CD14-positive monocyte (primary cell): ENCODE results near the gene LRRC38. TPM values are rescaled to one million over a fixed set of nuclear protein-coding genes. Genes with fewer than 3 reads are reported as not detected.

Source experiments
- DNase-seq, 3 donors: peaks; one replicate each; pipeline ENCODE4 v3.0.0-alpha.2; 2011 to 2022
- H2AFZ ChIP-seq: 2 replicates; pipeline ENCODE4 v1.6.0; 2012; ENCODE audit warnings: mild to moderate bottlenecking, low read depth, low read length, inconsistent platforms; ENCODE audit not compliant: insufficient read depth, poor library complexity, severe bottlenecking
- H3K27ac ChIP-seq, 2 donors: 1 replicate in 1 of 2; 2 replicates in 1 of 2; pipeline ENCODE4 v1.5.1; 2012 to 2013; ENCODE audit warnings: low read length in 2 of 2, control low read depth in 1 of 2, inconsistent platforms in 1 of 2, low read depth in 1 of 2, mild to moderate bottlenecking in 1 of 2
- H3K27me3 ChIP-seq, 2 donors: one replicate each; pipeline versions ENCODE4 v1.6.0 to v1.6.1; 2011 to 2013; ENCODE audit warnings: low read length in 2 of 2; ENCODE audit not compliant: control insufficient read depth in 2 of 2, insufficient read depth in 2 of 2
- H3K36me3 ChIP-seq, 2 donors: replicated peaks in 1 of 2; 1 replicate in 1 of 2; 2 replicates in 1 of 2; pipeline versions ENCODE4 v1.5.1 to v1.6.1; 2012 to 2013; ENCODE audit warnings: low read length in 2 of 2, control low read depth in 1 of 2, inconsistent platforms in 1 of 2, mild to moderate bottlenecking in 1 of 2; ENCODE audit not compliant: insufficient read depth in 2 of 2, control insufficient read depth in 1 of 2
- H3K4me1 ChIP-seq, 2 donors: 1 replicate in 1 of 2; 2 replicates in 1 of 2; pipeline versions ENCODE4 v1.5.1 to v1.6.1; 2012 to 2013; ENCODE audit warnings: low read length in 2 of 2, control low read depth in 1 of 2, inconsistent platforms in 1 of 2, mild to moderate bottlenecking in 1 of 2, moderate library complexity in 1 of 2; ENCODE audit not compliant: insufficient read depth in 2 of 2, control insufficient read depth in 1 of 2
- H3K4me2 ChIP-seq: replicated peaks from 2 replicates; pipeline ENCODE3; 2012; ENCODE audit warnings: low read length, moderate library complexity, mild to moderate bottlenecking; ENCODE audit not compliant: poor library complexity, severe bottlenecking; ENCODE audit errors: extremely low read depth
- H3K4me3 ChIP-seq, 3 experiments: fragments of 200-600 bp in 1 of 3; sonication (generic) in 1 of 3; replicated peaks in 1 of 3; 1 replicate in 2 of 3; 2 replicates in 1 of 3; pipeline ENCODE4 v1.5.1; 2011 to 2013; ENCODE audit warnings: low read length in 3 of 3, mild to moderate bottlenecking in 3 of 3, control low read depth in 2 of 3, low read depth in 2 of 3, inconsistent platforms in 1 of 3, moderate library complexity in 1 of 3
- H3K79me2 ChIP-seq: 2 replicates; pipeline ENCODE4 v1.6.0; 2012; ENCODE audit warnings: mild to moderate bottlenecking, control low read depth, inconsistent platforms, low read length, moderate library complexity; ENCODE audit not compliant: insufficient read depth
- H3K9ac ChIP-seq: 2 replicates; pipeline ENCODE4 v1.6.0; 2017; ENCODE audit warnings: low read length, mild to moderate bottlenecking; ENCODE audit not compliant: insufficient read depth, poor library complexity, severe bottlenecking
- H3K9me3 ChIP-seq, 2 donors: replicated peaks in 1 of 2; 1 replicate in 1 of 2; 2 replicates in 1 of 2; pipeline versions ENCODE4 v1.5.1 to v1.6.1; 2012 to 2013; ENCODE audit warnings: low read length in 2 of 2, control low read depth in 1 of 2; ENCODE audit not compliant: control insufficient read depth in 1 of 2, insufficient read depth in 1 of 2
- H4K20me1 ChIP-seq: 2 replicates; pipeline ENCODE4 v1.6.0; 2012; ENCODE audit warnings: mild to moderate bottlenecking, low read length, control low read depth, moderate library complexity; ENCODE audit not compliant: insufficient read depth
- H3K27ac Mint-ChIP-seq, 7 donors: one replicate each; pipeline ENCODE4 v1.8.0; 2020; ENCODE audit warnings: mild to moderate bottlenecking in 7 of 7, mixed read lengths in 7 of 7, moderate library complexity in 6 of 7, inconsistent platforms in 2 of 7
- H3K27me3 Mint-ChIP-seq, 3 donors: one replicate each; pipeline ENCODE4 v1.8.0; 2021 to 2022; ENCODE audit warnings: low read depth in 3 of 3, mild to moderate bottlenecking in 3 of 3, mixed read lengths in 3 of 3, moderate library complexity in 3 of 3, inconsistent platforms in 1 of 3
- H3K36me3 Mint-ChIP-seq, 2 donors: one replicate each; pipeline ENCODE4 v1.8.0; 2020; ENCODE audit warnings: mixed read lengths in 2 of 2, inconsistent platforms in 1 of 2, mild to moderate bottlenecking in 1 of 2
- H3K4me1 Mint-ChIP-seq: one replicate; pipeline ENCODE4 v1.8.0; 2020; ENCODE audit warnings: mild to moderate bottlenecking, mixed read lengths
- H3K4me3 Mint-ChIP-seq, 2 donors: one replicate each; pipeline ENCODE4 v1.8.0; 2020; ENCODE audit warnings: mild to moderate bottlenecking in 2 of 2, mixed read lengths in 2 of 2, moderate library complexity in 1 of 2
- H3K9me3 Mint-ChIP-seq, 7 donors: one replicate each; pipeline ENCODE4 v1.8.0; 2020 to 2022; ENCODE audit warnings: mixed read lengths in 7 of 7, mild to moderate bottlenecking in 6 of 7, moderate library complexity in 6 of 7, inconsistent platforms in 2 of 7
- CTCF ChIP-seq: fragments of 200-600 bp; IDR thresholded peaks from one replicate; pipeline ENCODE4 v1.8.0; 2022; ENCODE audit warnings: antibody characterized with exemption, mild to moderate bottlenecking
- WGBS: methylation state at CpG from one replicate; pipeline ENCODE4 v1.1.5; 2013; ENCODE audit warnings: missing lambda C conversion rate; ENCODE audit not compliant: insufficient coverage; 5-methylcytosine and 5-hydroxymethylcytosine counted together
- intact Hi-C, 2 donors: fragments of 100-400 bp; cut with micrococcal nuclease; formaldehyde crosslinking; loops; one replicate each; pipeline versions ENCODE4 v1.15.0 to v1.15.1; 2023
- polyA plus RNA-seq, 3 donors: library from polyadenylated mRNA; depleted of rRNA in 1 of 3; unstranded in 2 of 3; stranded (reverse) in 1 of 3; fragments of 300-500 nt in 2 of 3; fragments of >200 nt in 1 of 3; fragmentation: Illumina TruSeq in 2 of 3; gene quantifications; 1 replicate in 2 of 3; 2 replicates in 1 of 3; pipeline ENCODE4 v1.2.3, GENCODE V29; 2012 to 2021

LRRC38 gene
- polyA plus RNA-seq, 3 donors = not detected

- H3K9me3 Mint-ChIP-seq = peaks cover 0 to 2% (median 0%) of the 10 kb centered on the region in 7 donors
- H3K27me3 ChIP-seq = no peaks in the 10 kb centered on the region
- H3K27me3 Mint-ChIP-seq = peaks cover 4 to 5% (median 4%) of the 10 kb centered on the region in 3 donors
- no peaks in the 10 kb centered on the region for H3K36me3 ChIP-seq
- no peaks in the 10 kb centered on the region for H3K36me3 Mint-ChIP-seq
- WGBS = 100% methylated on average over 1 of the region's 2 CpGs
- H3K4me3 ChIP-seq = no peak overlapping the region
- no peak for TF ChIP-seq CTCF
- intact Hi-C loops = no loop called here
- no peaks in the 10 kb centered on the region for H3K79me2 ChIP-seq
- H3K27ac Mint-ChIP-seq = peak overlapping the region in 1 of 7 donors; percentile 64
- DNase-seq = no peak
- no peaks in the 10 kb centered on the region for H3K4me1 ChIP-seq
- H3K4me2 ChIP-seq = no peak overlapping the region
- H2AFZ ChIP-seq = no peak overlapping the region
- no peaks in the 10 kb centered on the region for H4K20me1 ChIP-seq
- no peaks in the 10 kb centered on the region for H3K9me3 ChIP-seq
- H3K4me3 Mint-ChIP-seq = no peak overlapping the region
- H3K27ac ChIP-seq = no peak overlapping the region
- H3K4me1 Mint-ChIP-seq = peaks cover 2% of the 10 kb centered on the region
- no peak overlapping the region for H3K9ac ChIP-seq
Measured at GRCh38 chr1:13539683-13540082, 25.9 kb upstream of the LRRC38 start.

GRCh38 chr1:13538832-13539231 lies 25.0 kb upstream of the LRRC38 start:
- Histone ChIP-seq H3K27ac (no peak overlapping the region), H3K9me3 (no peaks in the 10 kb centered on the region), H2AFZ (no peak overlapping the region), H3K4me2 (no peak overlapping the region), H3K4me1 (no peaks in the 10 kb centered on the region), H3K4me3 (no peak overlapping the region), H3K36me3 (no peaks in the 10 kb centered on the region), H3K9ac (no peak overlapping the region), H4K20me1 (no peaks in the 10 kb centered on the region), H3K27me3 (no peaks in the 10 kb centered on the region), H3K79me2 (no peaks in the 10 kb centered on the region)
- no peak overlapping the region for H3K27ac Mint-ChIP-seq
- H3K9me3 Mint-ChIP-seq = peaks cover 0 to 2% (median 0%) of the 10 kb centered on the region in 7 donors
- peaks cover 3 to 5% (median 4%) of the 10 kb centered on the region in 3 donors for H3K27me3 Mint-ChIP-seq
- peaks cover 2% of the 10 kb centered on the region for H3K4me1 Mint-ChIP-seq
- TF ChIP-seq CTCF = no peak
- 100% methylated on average over 1 of the region's 2 CpGs for WGBS
- no peak for DNase-seq
- intact Hi-C loops = no loop called here
- H3K36me3 Mint-ChIP-seq = no peaks in the 10 kb centered on the region
- H3K4me3 Mint-ChIP-seq = no peak overlapping the region
